ENCODE data around the gene TBC1D2. TPM values are rescaled to one million over a fixed set of nuclear protein-coding genes. Genes with fewer than 3 reads are reported as not detected.

Gene TBC1D2
- polyA plus RNA-seq, 6 donors from 2014 or later = 1.3 to 3.1 (median 1.6) TPM; not detected in 1

DNA sequence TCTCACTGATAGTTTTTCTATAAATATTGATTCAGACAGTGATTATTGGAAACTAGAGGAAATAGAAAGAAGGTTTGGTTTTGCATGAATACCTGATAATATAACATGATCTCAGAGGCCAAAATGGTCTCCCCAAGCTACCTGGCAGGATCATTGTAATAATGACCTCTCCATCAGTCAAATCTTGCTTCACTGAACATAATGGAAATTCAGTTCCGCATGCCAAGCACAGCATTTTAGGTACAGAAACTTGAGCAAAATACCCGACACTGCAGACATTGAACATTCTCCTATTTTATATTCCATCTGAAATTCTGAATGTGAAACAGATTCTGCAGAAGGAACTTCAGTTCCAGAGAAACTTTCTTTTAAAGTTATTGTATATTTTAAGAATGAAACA is 9.1 kb upstream of the TBC1D2 start:
- Mint-ChIP-seq H3K4me1 (no peaks in the 10 kb centered on the region), H3K27ac (no peak overlapping the region)

DNA sequence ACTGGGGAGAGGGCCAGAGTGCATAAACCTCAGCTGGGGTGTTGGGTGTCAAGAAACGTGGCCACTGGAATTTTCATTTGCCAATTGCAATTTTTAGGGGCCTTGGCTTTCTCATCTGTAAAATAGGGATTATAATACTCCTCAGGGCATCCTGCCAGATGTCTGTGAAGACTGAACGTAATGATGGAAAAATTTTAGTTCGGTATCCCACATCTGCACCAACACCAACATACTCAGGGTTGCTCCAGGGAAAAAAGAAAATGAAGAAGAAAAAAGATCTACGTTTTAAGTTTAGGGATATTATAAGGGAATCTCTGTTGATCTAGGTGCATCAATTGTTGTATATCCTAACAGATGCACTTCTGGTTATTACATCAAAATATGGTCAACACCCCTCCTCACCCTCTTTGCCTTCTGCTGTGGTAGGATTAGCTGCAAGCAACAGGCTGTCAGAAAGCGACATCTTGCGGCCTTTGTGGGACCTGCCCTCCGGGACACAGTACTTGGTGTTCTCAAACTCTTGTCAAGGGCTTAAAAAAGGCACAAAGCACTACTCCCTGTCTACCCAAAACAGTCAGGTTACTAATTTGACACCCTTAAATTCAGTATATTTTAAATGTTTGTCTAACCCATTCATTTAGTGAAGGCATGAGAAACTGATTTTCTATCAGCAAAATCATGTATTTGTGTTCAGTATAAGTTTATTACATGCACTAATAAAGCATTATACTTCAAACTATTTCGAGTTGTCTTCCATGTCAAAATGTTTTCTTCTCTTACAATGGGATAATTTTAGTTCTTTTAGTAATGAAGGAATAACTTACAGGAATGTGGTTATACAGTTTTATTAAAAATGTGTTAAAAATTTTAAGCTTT is 8.3 kb upstream of the TBC1D2 start:
- DNase-seq (peak; percentile 73), ATAC-seq (ENCODE audit: low read depth in 2 of 2) (peak; percentile 100)
- Mint-ChIP-seq H3K9me3 (no peaks in the 10 kb centered on the region), H3K27ac (no peak overlapping the region), H3K27me3 (peaks cover 6 to 36% (median 19%) of the 10 kb centered on the region in 3 donors), H3K36me3 (no peaks in the 10 kb centered on the region), H3K4me1 (no peaks in the 10 kb centered on the region), H3K4me3 (peak overlapping the region in 1 of 8 donors; percentile 13)

More for the DNA sequence above, 9.1 kb upstream of the TBC1D2 start:
- Mint-ChIP-seq H3K4me3 (no peak overlapping the region), H3K9me3 (no peaks in the 10 kb centered on the region), H3K27me3 (peaks cover 10 to 44% (median 27%) of the 10 kb centered on the region in 3 donors), H3K36me3 (no peaks in the 10 kb centered on the region)
- DNase-seq (no peak), ATAC-seq (ENCODE audit: low read depth in 2 of 2) (no peak)

DNA sequence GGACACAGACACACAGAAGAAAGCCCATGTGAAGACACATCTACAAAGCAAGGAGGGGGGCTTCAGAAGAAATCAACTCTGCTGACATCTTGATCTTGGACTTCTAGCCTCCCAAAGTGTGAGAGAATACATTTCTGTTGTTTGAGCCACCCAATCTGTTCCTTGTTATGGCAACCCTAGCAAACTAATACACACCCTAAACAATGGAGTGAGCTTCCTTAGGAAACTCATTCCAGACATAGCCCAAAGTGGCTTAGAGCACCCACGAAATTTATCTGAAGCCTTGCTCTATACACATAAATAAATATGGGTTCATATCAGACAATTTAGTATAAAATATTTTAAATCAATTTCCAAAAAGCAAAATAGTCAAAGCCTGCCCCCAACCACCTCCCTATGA is 7.6 kb upstream of the TBC1D2 start:
- Mint-ChIP-seq H3K36me3 (no peaks in the 10 kb centered on the region), H3K4me1 (no peaks in the 10 kb centered on the region)
- DNase-seq = no peak

DNA sequence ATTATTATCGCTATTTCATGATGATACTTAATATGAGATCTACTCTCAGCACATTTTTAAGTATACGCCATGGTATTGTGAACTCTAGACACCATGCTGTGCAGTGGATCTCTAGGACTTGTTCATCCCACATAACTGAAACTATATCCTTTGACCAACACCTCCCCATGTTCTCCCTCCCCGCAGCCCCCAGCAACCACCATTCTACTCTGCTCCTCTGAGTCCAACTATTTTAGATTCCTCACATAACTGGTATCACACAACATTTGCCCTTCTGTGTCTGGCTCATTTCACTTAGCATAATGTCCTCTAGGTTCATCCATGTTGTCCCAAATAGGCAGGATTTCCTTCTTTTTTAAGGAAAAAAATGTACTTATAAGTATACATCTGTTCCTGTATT is 6.6 kb upstream of the TBC1D2 start:
- DNase-seq = no peak
- no peak overlapping the region for H3K27ac Mint-ChIP-seq
- peaks cover 0 to 19% (median 2%) of the 10 kb centered on the region in 3 donors for H3K27me3 Mint-ChIP-seq
- no peak for ATAC-seq (ENCODE audit: low read depth in 2 of 2)
- peaks cover 0 to under 1% (median 0%) of the 10 kb centered on the region in 3 donors for H3K4me1 Mint-ChIP-seq
- H3K36me3 Mint-ChIP-seq = no peaks in the 10 kb centered on the region
- H3K4me3 Mint-ChIP-seq = no peak overlapping the region
- no peaks in the 10 kb centered on the region for H3K9me3 Mint-ChIP-seq

More for the DNA sequence above, 7.6 kb upstream of the TBC1D2 start:
- no peak for ATAC-seq (ENCODE audit: low read depth in 2 of 2)
- no peaks in the 10 kb centered on the region for H3K9me3 Mint-ChIP-seq
- H3K27ac Mint-ChIP-seq = peak overlapping the region in 1 of 6 donors; percentile 11
- no peak overlapping the region for H3K4me3 Mint-ChIP-seq
- H3K27me3 Mint-ChIP-seq = peaks cover 0 to 30% (median 12%) of the 10 kb centered on the region in 3 donors

DNA sequence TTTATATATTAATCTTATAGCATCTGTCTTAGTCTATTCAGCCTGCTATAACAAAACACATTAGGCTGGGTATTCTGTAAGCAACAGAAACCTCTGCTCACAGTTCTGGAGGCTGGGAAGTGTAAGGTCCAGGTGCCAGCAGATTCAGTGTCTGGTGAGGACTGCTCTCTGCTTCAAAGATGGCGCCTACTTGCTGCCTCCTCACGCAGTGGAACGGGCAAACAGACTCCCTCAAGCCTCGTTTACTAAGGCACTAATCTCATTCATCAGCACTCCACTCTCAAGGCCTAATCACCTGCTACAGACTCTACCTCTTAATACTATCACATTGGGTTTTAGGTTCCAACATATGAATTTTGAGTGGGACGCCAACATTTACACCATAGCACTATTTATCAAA is 5.2 kb upstream of the TBC1D2 start:
- no peaks in the 10 kb centered on the region for H3K36me3 Mint-ChIP-seq
- ATAC-seq (ENCODE audit: low read depth in 2 of 2) (no peak), DNase-seq (no peak)
- no peak overlapping the region for H3K27ac Mint-ChIP-seq
- H3K4me3 Mint-ChIP-seq = no peak overlapping the region
- no peaks in the 10 kb centered on the region for H3K9me3 Mint-ChIP-seq
- H3K27me3 Mint-ChIP-seq = peaks cover 0 to 16% (median 0%) of the 10 kb centered on the region in 3 donors
- H3K4me1 Mint-ChIP-seq = peaks cover 5 to 7% (median 6%) of the 10 kb centered on the region in 3 donors

DNA sequence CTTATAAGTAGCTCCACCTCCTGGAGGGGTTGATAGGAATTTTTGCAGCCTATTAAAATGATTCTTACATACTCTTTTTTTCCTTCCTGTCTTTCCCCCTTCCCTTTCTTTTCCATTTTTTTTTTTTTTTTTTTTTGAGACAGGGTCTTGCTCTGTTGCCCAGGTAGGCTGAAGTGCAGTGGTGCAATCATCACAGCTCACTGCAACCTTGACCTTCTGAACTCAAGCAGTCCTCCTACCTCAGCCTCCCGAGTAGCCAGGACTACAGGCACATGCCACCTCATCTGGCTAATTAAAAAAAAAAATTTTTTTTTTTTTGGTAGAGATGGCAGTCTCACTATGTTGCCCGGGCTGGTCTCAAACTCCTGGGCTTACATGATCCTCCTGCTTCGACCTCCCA is 4.3 kb upstream of the TBC1D2 start:
- DNase-seq = no peak
- peaks cover 5 to 10% (median 9%) of the 10 kb centered on the region in 3 donors for H3K4me1 Mint-ChIP-seq
- H3K27ac Mint-ChIP-seq = no peak overlapping the region
- H3K4me3 Mint-ChIP-seq = peak overlapping the region in 1 of 8 donors; percentile 21
- no peaks in the 10 kb centered on the region for H3K9me3 Mint-ChIP-seq
- H3K27me3 Mint-ChIP-seq = peaks cover 0 to 8% (median 0%) of the 10 kb centered on the region in 3 donors
- no peak for ATAC-seq (ENCODE audit: low read depth in 2 of 2)
- H3K36me3 Mint-ChIP-seq = no peaks in the 10 kb centered on the region

DNA sequence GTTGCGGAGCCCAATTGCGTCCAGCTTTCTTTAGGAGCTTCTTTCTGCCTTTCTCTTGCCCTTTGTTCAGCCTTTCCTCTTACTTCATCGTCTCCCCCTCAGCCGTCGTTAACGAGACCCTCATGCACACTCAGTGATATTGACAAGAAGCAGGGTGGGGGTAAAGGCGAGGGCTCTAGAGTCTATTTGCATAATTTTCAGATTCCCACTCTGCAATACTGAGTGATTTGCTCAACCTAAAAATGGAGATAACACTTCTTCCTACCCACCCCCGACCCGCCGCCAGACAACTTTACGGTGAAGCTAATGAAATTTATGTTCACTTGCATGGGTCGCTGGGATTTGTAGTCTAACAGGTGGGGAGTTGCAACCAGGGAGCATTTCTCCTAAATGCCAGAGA is 1.3 kb upstream of the TBC1D2 start:
- peaks cover 0 to 1% (median 0%) of the 10 kb centered on the region in 7 donors for H3K9me3 Mint-ChIP-seq
- peaks cover 5 to 25% (median 24%) of the 10 kb centered on the region in 3 donors for H3K4me1 Mint-ChIP-seq
- H3K36me3 Mint-ChIP-seq = no peaks in the 10 kb centered on the region
- ATAC-seq (ENCODE audit: low read depth in 2 of 2) (peak in 1 of 2 donors; percentile 9), DNase-seq (peak; percentile 24)
- H3K27ac Mint-ChIP-seq = peak overlapping the region; percentile 70 to 99 (median 94)
- no peaks in the 10 kb centered on the region for H3K27me3 Mint-ChIP-seq
- H3K4me3 Mint-ChIP-seq = peak overlapping the region; percentile 89 to 98 (median 97)

DNA sequence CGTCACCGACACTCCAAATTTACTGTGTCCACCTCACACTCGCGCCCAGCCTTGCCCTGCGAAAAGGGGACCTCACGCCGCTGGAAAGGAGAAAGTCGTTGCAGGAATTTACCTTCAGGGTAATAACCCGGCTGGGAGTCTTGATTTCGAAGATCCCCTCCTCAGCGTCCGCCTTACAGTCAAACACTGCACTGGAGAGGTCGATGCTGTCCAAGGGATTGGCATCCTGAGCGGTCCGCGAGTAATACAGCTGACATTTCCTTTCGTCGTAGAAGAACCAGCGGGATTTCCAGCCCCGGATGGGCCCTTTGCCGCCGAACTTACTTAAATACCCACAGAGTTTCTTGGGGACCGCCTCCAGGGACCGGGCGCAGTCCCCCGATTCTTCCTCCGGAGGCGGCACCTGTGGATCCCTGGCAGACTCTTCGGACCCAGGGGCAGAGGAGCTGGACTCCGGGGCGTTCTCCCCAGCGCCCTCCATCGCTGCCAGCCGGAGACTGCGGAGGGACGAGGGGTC is 330 bp downstream of the TBC1D2 start:
- no peak for DNase-seq
- Mint-ChIP-seq H3K36me3 (peaks cover 0 to 2% of the 10 kb centered on the region in 2 donors), H3K27ac (peak overlapping the region in 5 of 6 donors; percentile 58 to 99 (median 97)), H3K27me3 (no peaks in the 10 kb centered on the region), H3K4me3 (peak overlapping the region; percentile 89 to 98 (median 97)), H3K9me3 (peaks cover 0 to 1% (median 0%) of the 10 kb centered on the region in 7 donors), H3K4me1 (peaks cover 5 to 27% (median 25%) of the 10 kb centered on the region in 3 donors)
- peak; percentile 17 for ATAC-seq (ENCODE audit: low read depth in 2 of 2)

DNA sequence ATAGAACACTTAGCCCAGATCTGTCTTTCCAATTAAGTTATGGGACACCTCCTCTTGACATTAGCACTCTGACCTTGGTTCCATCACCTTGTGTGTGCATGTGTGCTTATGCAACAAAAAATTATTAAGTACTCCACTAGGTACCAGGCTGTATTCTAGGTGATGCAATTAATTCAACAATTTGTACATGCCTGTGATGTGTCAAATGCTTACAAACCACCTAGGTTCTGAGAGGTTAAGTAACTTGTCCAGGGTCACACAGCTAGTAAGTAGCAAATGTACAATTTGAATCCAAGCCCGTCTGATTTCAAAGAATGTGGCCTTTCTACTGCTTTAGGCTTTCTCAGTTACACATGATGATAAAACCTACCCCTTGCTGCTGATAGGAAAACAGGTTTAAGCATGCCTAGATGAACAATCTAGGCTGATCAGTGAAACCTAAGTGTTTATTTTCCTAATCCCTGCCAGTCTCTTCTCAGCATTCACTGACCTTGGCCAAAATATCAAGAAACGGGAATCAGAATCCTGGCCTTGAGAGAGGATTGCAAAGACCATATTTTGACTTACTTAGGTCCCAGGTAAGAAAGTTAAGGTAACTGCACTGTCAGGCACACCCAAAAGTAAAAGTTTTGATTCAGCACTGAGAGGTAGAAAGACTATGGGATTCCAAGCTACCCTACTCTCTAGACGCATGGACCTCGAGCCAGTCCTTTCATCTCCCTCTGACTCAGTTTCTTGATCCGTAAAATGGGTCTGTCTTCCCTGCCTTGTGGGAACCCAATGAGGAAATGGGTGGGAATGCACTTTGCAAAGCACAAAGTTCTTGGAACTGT is 1.0 kb downstream of the TBC1D2 start:
- Mint-ChIP-seq H3K27ac (peak overlapping the region in 4 of 6 donors; percentile 43 to 99 (median 78)), H3K4me3 (peak overlapping the region; percentile 89 to 98 (median 97)), H3K9me3 (peaks cover 0 to 1% (median 0%) of the 10 kb centered on the region in 7 donors), H3K27me3 (no peaks in the 10 kb centered on the region), H3K36me3 (peaks cover 5 to 7% of the 10 kb centered on the region in 2 donors), H3K4me1 (peaks cover 5 to 29% (median 25%) of the 10 kb centered on the region in 3 donors)
- ATAC-seq (ENCODE audit: low read depth in 2 of 2) (no peak), DNase-seq (no peak)

DNA sequence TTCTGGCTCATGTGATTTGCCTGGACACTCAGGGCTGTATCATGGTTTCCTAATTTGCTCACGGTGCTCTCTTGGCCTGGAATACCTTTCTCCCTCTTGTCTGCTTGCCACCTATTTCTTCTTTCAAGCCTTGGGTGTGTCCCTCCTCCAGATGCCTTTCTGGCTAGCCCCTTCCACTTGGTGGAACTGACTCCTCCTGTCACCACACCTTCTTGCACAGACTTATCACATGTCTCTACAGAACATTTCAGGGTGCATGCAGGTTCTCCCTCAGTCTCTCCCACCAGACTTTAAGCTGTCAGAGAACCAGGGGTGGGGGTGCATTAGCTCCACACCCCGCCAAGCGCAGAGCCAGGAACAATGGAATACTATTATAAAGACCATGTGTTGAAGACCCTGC is 1.9 kb downstream of the TBC1D2 start:
- Mint-ChIP-seq H3K4me1 (peaks cover 10 to 35% (median 33%) of the 10 kb centered on the region in 3 donors), H3K9me3 (peaks cover 0 to 1% (median 0%) of the 10 kb centered on the region in 7 donors), H3K36me3 (peaks cover 5 to 7% of the 10 kb centered on the region in 2 donors), H3K27ac (peak overlapping the region in 2 of 6 donors; percentile 42 to 73), H3K27me3 (no peaks in the 10 kb centered on the region), H3K4me3 (peak overlapping the region in 3 of 8 donors; percentile 38 to 98 (median 97))
- ATAC-seq (ENCODE audit: low read depth in 2 of 2) (no peak), DNase-seq (no peak)

DNA sequence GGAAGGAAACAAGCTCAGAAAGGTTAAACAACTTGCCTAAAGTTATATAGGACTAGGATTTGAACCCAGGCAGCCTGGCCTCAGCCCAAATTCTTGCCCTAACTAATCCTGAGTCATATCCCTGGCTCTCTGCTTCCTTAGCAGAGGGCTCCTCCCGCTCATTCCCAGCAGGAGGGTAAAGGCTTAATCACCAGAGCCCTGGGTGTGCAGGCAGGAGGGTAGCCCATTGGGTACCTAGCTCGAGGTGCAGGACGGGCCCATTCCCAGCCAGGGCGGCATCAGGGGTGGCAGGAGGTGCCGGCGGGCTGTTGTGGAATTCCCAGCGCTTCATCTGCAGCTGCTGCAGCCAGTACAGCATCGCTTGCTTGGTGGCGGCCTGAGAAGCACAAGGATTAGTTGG is 3.9 kb downstream of the TBC1D2 start:
- Mint-ChIP-seq H3K27me3 (no peaks in the 10 kb centered on the region), H3K9me3 (peaks cover 0 to 1% (median 0%) of the 10 kb centered on the region in 7 donors), H3K36me3 (peaks cover 5 to 7% of the 10 kb centered on the region in 2 donors), H3K27ac (peak overlapping the region in 1 of 6 donors; percentile 56), H3K4me3 (peak overlapping the region in 1 of 8 donors; percentile 30), H3K4me1 (peaks cover 9 to 35% (median 31%) of the 10 kb centered on the region in 3 donors)
- DNase-seq = no peak
- ATAC-seq (ENCODE audit: low read depth in 2 of 2) = no peak

DNA sequence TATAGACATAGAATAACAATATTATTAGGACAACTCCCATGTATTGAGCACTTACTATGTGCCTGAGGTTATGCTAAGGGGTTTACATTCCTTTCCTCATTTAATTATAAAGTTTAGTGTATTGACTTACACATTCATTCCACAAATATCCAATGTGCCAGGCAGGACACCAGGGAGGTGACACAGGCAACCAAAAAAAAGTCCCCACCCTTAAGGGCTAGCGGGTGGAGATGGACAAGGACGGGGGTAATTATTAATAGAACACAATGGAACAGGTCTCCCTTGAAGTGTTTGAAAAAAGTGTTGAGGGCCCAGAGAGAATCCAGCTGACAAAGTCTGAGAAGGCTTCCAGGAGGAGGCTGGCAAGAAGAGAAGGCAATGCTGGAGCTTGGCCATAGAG is 5.7 kb downstream of the TBC1D2 start:
- Mint-ChIP-seq H3K27ac (peak overlapping the region in 4 of 6 donors; percentile 35 to 91 (median 54)), H3K27me3 (no peaks in the 10 kb centered on the region), H3K4me1 (peaks cover 7 to 35% (median 28%) of the 10 kb centered on the region in 3 donors), H3K36me3 (peaks cover 5 to 7% of the 10 kb centered on the region in 2 donors), H3K9me3 (peaks cover 0 to 1% (median 0%) of the 10 kb centered on the region in 7 donors), H3K4me3 (peak overlapping the region in 1 of 8 donors; percentile 35)
- ATAC-seq (ENCODE audit: low read depth in 2 of 2) (no peak), DNase-seq (no peak)
